ENCODE data around the gene SIPA1L3.

- TF ChIP-seq CTCF (IDR thresholded peaks at IDR 0.05) (no peak), POLR2A (IDR thresholded peaks at IDR 0.05) (no peak)
These were observed 284.7 kb downstream of the SIPA1L3 start for GRCh38 chr19:38191747-38192146.
